DMS53 treated with DMSO at 0.1 percent for 48 hours (cell line): Measurements from ENCODE around the gene EPYC.

ENCODE experiments used
- DNase-seq: peaks from one replicate; lab custom pipeline; 2025; ENCODE audit not compliant: unreplicated experiment; lab: John Stamatoyannopoulos, UW

EPYC gene

DNA sequence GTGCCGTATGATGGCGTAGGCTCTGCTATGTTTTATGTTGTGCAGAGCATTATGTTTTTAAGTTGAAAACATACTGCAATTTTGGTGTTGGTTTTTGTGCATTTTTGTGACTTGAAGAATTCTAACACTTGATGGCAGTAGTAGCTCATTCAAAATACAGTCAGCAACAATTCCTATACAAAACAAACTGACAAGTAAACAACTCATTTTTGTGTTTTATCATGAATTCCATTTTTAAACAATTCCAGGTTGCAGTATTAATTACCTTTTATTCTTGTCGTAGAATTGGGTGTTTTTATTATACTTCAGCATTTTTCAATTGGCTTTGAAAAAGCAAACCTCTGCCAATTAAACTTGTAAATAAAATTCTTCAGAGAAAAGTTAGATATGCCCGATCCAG is 45.7 kb downstream of the EPYC start:
- DNase-seq = no peak

DNA sequence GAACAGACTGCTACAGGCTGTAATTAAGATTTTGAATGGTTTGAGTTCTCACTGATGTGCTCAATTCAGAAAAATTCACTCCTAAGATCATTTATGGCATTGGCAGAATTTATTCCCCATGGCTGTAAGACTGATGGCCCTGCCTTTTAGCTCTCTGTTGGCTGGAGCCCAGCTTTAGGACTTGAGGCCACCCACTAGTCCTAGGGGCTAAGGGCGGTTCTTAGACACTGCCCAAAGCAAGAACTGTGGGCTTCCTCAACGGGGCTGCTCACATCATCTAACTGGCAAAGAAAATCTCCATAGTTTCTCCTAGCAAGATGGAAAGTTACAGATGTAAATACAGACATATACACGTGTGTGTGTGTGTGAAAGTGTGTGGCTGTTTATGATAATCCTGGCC is 46.4 kb downstream of the EPYC start:
- DNase-seq = no peak

DNA sequence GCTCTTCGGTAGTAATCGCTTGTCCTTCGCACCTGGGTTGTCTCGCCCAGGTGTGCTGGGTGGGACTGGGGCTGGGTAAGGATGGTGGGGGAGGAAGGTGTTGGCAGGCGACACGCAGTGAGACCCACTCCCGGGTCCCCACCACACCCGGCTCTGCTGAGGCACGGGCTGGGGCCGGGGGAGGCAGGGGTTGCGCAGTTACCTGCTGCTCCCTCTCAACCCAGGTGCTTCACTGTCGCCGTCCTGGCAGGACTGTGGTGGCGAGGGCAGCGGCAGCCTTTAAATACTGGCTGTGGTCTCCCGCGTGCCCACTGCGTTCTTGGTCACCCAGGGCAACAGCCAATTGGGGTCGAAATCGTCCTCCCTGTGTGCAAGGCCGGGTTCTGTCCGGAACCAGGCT is 49.9 kb downstream of the EPYC start, which contains the start of gene CCER1:
CCER1 (minus strand) TSS at position 256 of the 400 bp plus-strand sequence. CDS start 434 bp downstream, outside the sequence.
- no peak for DNase-seq

DNA sequence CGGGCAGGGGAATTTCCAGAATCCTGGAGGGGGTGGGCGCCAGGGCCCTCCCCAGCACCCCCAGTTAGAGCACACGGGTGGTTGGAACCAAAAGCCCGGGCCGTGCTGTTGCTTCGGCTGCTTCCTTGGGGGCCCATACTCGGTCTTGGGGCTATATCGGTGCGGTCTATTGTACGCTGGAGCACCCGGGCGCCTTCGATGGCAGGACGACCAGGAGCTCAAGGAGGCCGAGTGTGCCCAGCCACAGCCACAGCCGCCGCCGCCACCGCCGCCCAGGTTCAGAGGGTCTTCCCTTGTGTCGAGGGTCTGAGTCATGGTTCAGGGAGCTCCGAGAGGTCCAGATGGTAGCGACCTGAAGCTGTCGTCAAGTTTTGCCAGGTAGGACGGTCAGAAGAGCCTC is 50.3 kb downstream of the EPYC start:
- DNase-seq = no peak

DNA sequence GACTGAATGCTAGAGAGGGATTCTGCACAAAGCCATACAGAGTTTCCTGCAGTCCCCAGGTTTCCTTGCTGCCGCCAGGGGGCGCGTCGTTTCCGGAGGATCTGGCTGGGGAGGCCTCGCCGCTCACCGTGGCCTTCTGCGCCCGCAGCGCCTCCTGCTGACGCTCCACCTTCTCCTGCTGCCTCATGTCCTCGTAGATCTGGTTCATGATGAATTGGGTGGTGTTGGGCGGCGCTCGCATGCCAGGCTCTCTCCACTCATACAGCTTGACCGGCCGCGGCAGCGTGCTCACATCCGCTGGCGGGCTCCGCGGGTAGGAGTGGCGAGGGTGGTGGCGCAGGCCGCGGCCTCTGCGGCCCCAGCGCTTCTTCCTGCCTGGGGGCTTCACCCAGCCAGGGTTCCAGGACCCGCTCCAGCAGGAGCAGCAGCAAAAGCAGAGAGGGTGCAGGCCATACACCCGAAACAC is 50.8 kb downstream of the EPYC start:
- DNase-seq = no peak

DNA sequence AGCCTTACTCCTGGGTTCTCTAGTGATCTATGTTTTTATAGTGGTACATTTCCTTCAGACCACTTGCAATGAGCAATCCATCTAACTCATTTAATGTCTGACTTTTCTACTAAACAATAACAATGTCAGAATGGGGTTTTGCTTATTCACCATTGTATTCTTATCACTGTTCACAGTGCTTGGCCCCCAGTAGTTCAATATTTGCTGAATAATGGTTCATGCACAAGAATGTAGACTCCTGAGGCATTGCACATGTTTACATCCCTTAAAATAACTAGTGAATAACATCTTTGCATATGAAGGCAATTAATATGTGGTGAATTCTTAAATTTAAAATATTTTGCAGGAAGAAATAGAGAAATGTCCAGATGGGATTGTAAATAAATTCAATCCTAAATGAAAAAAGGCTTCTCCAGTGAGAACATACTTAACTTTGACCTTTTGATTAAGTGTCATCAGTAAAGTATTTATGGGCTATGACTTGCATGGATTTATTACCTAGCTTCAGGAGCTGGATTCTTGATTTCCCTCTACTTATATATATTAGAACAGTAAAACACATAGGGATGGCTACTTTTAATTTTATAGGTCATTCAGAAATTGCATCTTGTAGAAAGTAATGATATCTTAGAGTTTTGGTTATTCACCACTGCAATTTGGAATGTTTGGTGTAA is 53.2 kb downstream of the EPYC start:
- DNase-seq = no peak

DNA sequence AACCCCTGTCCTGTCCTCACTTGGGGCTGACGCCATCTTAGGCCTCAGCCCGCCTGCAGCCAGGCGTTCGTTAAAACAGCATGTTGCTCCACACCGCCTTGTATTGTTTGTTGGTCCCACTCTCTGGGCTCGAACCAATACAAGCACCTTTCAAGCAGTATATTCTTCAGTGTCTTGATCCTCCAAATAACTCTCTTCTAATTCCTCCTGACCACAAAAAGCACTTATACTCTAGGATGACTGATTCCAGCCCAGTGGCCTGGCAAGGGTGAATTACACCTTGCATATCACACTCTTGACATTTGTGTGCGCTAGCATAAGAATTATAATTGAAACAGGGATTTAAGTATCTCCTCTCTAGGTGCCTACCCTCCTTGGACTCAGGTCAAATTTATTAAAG is 56.9 kb downstream of the EPYC start:
- no peak for DNase-seq

DNA sequence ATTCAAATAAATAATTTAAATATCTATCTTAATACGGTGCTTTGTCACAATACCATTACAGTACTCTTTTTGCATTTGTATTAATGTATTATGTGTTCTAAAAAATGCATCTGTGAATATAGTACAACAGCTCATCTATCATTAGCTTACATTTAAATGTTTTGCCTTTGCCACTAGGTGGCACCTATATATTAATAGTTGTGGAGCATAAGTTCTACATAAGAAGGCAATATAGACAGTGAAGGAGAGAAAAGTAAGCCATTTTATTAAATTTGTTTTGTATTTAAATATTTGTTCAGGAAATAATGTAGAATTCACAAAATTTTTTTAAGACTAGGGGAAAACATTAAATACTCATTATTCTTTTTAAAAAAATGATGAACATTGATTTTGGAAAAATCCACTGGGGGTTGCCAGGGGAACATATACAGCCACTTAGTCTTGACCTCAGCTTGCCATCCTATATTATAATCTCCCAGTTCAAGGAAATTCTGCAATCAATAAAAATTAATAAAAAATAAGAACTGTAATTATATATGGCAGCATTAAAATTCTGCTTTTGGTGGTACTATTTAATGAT is 59.6 kb downstream of the EPYC start:
- DNase-seq = peak; percentile 64

DNA sequence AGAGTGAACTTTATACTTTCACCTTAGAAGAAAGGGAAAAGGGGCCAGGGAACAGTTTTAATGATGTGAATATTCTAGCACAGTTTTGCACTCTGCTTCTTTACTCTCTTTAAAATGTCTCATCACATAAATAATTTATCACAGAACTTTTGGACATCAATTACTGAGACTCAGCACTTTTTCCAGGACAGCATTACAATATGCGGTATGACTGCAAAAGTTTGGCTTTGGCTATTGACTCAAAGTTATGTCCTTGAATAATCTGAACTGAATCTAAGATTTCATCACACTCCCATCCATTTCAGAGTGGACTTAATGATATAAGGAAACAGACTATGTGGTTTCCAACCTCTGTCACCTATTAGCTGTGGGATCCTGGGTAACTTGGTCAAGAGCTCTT is 61.5 kb downstream of the EPYC start:
- no peak for DNase-seq

DNA sequence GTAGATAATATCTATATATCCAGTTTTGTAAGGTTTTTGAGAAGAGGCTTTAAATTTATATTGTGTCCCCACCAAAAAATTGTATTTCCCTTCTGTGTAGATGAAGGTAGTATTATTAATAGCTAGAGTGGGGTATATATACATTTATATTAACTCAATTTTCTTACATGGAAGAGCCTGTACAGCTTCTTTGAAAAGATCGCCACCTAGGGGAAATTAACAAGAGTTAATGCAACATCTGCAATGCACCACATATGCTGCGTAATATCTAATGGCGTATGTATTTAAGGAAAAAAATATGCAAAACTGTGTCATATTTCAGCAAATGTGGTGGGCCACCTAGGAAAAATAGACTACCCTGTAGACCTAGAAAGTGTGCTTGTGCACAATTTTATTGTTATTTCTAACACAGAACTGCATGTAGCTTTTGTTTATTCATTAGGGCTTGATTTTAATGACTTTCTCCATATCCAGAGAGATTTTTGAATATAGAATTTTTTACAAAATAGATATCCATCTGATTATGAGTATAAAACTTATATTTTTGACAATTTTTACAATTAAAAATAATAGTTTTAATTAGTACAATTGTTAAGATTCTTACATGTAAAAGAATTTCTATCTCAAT is 63.8 kb downstream of the EPYC start:
- DNase-seq = peak; percentile 78

DNA sequence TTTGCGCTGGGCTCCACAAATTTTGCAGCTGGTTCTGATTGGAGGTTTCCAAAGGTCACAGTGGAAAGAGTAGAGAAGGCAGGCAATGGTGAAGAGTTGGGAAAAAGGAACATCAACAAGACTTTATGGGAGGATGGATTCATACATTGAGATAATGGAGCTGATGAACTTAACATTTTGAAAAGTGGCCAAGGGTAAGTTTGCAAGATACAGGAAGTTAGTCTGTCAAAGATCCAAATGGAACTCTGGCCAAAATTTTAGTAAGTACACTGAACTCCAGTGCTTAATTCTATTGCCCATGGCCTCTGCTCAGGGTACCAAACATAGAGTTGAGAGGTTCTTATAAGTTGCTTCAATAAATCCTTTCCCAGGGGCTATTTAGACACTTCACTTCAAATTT is 65.4 kb downstream of the EPYC start:
- no peak for DNase-seq

DNA sequence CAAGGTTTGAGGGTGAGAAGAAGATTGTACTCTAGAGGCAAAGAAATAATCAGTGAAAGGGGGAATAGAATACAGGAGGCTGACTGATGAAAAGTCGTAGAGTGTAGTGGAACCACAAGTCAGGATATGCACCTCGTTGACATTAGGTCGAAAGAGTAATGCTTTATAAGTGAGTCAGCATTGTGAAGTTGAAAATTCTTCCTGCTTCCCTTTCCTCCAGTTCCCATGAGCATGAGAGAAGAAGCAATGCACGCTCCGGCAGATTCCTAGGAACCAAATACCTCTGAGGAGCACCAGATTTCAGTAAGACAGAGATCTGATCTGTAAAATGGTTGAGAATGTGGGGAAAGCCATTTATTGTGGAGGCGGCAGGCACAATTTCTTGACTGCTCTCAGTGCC is 66.3 kb downstream of the EPYC start:
- no peak for DNase-seq

DNA sequence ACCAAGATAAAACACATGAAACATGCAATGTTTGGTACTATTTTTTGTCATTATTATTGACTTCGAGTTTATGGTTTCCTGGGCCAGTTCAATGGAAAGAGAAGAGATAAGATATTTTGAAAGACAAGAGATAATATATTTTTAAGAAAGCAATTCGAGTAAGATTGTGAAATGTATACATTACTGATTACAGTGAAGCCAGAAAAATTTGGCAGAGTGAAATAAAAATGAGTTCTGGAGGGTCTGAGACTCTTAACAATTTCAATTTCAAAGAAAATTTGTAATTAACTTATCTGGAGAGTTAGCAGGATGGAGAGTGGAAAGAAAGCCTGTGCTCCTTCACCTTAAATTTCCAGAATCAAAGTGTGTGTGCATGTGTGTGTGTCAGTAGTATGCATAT is 67.1 kb downstream of the EPYC start:
- no peak for DNase-seq

DNA sequence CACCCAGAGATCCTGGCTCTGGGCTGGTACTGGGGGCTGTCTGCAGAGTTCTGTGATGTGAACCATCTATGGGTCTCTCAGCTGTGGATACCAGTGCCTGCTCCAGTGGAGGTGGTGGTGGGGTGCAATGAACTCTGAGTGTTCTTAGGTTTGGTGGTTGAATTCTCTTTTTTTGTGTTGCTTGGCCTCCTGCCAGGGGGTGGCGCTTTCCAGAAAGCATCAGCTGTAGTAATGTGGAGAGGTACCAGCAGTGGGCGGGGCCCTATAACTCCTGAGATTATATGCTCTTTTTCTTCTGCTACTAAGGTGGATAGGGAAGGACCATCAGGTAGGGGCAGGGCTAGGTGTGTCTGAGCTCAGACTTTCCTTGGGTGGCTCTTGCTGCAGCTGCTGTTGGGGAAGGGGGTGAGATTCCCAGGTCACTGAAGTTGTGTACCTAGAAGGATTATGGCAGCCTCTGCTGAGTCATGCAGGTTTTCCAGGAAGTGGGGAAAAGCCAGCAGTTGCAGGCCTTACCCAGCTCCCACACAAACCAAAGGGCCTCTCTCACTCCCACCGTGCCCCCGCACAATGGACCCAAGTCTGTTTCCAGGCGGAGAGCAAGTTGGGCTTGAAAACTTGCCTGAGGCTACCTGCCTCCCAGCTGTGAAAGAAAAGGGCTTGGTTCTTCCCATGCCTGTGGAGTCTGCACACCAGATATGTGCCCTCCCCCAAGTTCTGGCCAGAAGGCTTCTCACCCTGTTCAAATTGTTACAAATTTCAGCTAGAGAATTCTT is 68.4 kb downstream of the EPYC start:
- DNase-seq = peak; percentile 16

DNA sequence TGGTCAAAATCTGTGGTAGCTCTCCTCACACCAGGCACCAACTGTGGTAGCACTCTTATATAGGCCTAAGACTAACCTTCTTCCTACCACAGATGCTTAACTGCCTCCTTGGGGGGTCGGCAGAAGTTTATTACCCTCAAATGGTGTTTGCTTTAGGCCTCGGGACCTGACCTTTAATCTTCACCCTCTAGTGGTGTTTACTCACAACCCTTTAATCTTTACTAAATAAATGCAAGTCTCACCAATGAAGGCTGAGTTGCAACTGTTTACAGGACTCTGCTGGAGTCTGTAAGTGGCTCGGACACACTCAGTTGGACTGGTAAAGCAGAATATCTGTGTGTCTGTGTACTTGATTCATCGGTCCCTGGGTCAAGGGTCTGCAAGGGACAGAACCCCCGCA is 79.2 kb downstream of the EPYC start:
- no peak for DNase-seq

DNA sequence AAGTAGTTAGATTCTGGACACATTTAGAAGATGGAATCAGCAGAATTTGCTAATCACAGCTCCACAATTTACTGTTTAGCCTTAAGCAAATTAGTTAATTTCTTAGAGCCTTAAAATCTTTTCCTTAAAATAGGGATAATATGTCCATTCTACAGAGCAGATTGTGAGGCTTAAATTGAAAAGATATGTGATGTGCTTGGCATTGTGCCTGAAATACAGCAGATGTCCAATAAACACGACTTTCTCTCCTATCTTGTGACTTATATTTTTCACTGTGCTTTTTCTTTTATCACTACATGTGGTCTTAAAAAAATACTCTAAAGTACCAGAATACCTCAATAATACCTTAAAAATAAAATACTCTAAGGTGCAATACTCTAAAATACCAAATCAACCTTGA is 80.4 kb downstream of the EPYC start:
- DNase-seq = no peak

DNA sequence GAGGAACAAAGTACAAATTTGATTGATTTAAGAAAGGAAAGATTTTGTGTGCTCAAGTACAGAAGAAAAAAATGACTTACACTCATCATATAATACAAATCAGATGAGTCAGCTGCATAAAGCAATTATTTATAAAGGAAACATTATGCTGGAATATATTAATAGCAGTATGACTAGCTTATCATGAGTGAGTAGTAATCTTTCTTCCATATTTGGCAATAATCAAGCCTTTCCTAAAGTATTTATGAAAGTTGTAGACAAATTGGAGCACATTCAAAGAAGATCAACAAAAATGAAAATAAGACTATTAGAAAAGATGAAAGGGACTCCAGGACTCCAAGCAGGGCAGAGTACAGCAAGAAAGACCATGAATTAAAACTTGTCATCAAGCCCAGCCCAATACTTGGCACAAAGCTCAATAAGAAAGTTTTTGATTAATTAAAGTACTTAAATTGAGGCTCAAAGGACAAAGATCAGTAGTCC is 82.6 kb downstream of the EPYC start:
- no peak for DNase-seq

DNA sequence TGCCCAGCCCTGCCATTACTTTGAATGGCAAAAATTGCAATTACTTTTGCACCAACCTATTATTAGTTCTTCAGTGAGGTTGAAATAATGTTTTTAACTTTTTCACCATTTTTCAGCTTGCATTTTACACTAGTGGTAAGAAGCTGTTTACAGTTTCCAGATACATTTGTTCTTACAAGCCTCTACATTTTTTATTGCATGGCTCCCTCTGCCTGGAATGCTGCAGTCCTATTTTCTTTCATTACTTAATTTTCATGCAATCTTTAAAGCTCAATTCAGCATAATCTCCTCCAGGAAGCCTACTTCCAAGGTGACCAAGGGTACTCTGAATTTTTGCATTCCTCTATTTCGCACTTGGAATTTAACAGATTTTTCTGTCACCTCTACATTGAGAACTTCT is 83.2 kb downstream of the EPYC start:
- no peak for DNase-seq

DNA sequence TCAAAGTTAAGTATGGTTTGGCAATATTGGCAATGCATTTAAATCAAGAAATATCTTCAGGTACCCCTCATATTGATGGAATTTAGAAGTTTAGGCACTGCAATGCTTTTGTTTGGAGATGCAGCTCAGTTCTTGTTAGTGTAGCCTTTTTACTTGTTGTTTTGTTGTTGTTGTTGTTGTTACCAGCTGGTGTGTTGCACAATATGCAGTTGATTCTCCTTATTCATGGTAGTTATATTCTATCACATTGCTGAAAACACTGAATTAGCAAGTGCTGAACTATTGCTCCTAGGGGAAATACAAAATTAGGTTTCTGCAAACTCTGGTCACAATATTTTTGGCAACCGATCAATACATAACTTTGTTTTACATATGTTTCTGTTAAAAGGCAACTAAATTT is 84.5 kb downstream of the EPYC start:
- DNase-seq = no peak

DNA sequence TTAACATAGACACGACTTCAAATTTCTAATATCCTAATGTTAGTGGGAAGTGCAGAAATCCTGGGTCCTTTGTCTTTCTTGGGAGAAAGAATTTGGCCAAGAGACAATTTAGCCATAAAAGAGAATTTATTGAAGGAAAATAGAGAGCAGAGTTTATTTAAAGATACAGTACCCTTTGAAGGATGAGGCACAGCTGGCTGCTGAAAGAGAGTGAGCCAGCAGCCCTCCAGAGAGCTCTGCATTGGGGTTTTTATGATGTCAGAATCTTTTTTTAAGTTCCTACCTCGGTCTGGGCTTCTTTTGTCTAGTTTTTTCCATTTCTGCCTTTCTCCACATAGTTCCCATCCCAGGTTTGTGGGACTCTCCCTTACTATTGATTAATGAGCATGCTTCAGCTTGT is 87.3 kb downstream of the EPYC start:
- no peak for DNase-seq

DNA sequence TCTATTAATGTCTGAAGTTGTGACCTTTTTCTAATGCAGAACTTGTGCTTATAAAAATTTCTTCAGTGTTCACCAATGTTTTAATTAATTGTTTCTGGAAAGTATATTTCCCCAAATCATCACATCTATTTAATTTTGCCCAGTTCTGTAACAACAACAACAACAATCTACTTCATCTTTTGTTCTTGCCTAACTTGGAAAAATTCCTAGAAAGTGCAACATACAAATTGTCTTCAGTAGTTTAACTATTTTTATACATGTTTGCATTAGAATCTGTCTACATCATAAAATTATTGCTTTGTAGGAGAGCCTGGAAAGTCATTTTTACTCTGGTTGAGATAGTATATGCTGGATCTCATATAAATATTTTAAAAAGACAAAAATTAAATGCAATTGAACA is 88.3 kb downstream of the EPYC start:
- no peak for DNase-seq

DNA sequence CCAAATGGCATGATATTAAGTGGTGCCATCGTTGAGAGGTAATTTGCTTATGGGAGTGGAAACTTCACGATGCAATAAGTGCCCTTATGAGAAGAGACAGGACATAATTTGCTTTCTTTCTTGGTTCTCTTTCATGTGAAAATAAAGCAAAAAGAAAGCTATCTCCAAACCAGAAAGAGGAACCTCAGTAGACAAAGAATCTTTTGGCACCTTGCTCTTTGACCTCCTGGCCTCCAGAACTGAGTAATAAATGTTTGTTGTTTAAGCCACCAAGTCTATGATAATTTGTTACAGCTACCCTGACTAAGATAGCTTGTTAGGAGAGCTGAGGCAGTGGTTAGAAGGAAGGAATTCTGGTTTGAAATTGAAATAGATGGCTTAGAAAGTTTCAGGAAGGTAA is 89.4 kb downstream of the EPYC start:
- DNase-seq = no peak
